ENCODE measurements around the gene TGM6.

The TGM6 gene

DNA sequence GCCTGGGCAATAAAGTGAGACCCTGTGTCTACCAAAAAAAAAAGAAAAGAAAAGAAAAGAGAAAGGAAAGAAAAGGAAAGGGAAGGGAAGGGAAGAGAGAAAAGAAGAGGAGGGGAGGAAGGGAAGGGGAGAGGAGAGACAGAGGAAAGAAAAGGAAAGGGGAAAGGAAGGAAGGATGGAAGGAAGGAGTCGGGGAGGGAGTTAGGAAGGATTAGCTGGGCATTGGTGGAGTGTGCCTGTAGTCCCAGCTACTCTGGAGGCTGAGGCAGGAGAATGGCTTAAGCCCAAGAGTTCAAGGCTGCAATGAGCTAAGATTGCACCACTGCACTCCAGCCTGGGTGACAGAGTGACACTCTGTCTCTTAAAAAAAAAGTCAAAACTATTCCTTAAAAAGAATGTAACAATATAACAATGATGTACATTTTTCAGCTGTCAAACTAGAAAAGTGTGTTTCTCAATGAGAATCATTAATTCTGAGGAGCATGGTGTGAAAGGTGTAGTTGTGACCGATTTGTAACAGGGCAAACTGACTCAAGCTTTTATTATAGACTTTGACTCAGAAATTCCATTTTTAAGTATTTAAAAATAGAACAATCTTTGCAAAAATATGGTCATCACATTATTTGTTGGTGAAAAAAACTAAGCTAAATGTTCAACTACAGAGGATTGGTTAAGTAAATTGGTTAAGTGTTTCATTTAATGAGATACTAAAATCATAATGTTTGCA is 75.2 kb downstream of the TGM6 start:
- no peak for DNase-seq (ENCODE audit: low read depth)

DNA sequence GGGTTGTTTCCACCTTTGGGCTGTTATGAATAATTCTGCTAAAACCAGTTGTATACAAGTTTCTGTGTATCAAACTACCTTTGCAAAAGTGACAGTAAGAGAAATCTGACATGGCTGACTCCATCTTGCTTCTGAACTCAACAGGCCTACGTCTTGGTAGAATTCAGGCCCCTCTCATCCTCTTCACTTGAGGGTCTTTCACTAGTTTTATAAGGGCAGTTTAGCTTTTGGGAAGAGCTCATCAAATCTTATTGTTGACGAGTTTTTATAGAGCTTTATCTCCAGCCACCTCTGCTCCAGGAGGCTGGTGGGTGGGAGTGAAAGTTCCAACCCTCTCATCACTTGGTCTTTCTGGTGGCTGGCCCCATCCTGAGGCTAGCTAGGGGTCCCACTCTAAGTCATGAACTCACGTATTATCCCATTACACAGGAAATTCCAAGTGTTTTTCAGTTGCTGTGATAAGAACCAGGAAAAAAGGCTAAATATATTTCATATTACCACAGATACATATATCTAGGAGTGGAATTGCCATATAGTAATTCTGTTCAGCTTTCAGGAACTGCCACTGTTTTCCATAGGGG is 78.3 kb downstream of the TGM6 start:
- no peak for DNase-seq (ENCODE audit: low read depth)

DNA sequence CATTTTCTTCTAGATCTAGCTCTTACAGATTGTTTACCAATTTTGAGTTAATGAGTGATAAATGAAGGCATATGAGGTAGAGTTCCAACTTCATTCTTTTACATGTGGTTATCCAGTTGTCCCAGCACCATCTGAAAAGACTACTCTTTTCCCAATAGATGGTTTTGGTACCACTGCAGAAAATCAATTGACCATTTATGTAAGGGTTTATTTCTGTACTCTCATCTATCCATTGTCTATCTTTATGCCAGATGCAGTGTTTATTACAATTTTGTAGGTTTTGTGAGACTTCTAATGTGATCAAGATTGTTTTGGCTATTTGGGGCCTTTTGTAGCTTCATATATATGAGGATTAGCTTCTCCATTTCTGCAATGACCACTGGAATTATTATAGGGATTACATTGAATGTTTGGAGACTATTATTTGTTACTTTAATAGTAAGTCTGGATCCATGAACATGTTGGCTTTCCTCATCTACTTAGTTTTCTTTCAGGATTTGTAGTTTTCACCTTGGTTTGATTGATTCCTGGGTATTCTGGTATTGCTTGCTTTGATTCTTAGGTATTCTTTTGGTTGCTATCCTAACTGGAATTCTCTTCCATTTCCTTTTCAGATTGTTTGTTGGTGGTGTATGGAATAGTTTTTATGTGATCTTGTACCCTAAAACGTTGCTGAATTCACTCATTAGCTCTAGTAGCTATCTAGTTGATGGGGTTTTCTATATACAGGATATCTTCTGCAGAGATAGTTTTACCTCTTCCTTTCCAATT is 79.5 kb downstream of the TGM6 start:
- no peak for DNase-seq (ENCODE audit: low read depth)

DNA sequence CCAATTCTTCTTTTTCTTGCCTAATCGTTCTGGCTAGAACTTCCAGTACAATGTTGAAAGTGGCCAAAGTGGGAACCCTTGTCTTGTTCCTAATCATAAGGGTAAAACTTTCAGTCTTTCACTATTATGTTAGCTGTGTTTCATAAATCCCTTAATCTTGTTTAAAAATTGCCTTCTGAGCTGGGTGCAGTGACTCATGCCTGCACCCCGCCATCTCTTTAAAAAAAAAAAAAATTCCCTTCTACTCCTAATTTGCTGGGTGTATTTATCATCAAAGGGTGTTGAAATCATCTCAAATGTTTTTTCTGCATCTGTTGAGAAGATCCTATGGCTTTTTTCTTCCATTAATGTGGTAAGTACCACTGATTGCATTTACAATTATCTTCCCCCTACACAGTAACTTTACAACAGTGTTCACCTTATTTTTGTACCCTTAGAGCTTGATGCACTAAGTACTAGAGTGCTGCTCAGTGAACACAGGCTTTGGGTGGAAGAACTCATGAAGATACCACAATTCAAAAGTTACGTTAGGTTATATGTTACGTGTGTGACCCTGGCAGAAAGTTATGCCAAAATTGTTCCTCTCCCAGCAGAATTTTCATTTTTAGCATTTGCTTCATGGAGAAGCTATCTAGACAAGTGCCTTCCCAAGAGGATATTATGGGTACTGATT is 80.2 kb downstream of the TGM6 start:
- no peak for DNase-seq (ENCODE audit: low read depth)

DNA sequence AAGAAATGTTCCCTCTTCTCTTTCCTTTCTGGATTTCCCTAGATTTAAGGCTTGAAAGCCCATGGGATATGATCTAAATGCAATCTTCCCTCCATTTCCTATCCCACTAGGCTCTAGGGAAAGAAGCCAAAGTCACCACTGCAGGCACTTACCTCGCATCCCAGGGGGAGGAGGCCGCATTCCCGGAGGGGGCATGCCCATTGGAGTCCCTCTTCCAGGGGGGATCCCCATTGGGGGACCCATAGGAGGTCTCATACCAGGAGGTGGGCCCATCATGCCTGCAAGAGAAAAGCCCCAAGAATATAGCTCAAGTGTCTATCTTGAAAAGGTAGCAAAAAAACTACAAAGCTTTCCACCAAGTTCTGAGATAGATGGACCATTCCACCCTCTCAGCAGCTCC is 81.8 kb downstream of the TGM6 start:
- no peak for DNase-seq (ENCODE audit: low read depth)

DNA sequence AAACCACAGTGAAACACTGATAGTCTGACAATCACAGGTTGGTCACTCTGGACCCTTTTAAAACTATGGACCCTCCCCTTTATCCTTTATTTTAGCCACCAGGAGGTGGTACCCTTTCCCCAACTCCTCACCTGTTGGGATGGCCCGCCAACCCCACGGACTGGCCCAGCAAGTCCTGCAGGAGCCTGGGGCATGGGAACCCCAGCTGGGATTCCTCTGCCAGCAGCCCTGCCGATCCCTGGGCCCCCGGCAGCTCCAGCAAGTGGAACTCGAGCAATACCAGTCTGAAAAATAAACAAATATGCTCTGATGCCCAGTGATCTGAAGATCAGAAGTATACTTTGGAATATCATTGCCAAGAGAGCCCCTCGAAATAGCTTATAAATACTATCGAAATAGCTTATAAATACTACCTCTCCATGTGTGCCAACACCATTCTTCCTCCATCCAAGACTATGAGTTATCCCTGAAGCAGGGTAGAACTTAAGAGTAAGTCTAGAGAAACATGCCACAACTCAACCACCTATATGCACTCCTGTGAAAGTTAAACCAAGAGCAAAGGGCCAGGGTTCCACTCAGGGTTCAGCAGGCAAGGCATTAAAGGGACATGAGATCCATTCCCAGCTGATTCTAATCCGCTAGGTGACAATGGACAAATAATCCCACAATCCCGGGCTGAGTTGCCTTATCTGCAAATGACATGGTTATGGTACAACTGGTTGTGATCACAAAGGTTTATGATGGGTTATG is 83.1 kb downstream of the TGM6 start:
- no peak for DNase-seq (ENCODE audit: low read depth)

DNA sequence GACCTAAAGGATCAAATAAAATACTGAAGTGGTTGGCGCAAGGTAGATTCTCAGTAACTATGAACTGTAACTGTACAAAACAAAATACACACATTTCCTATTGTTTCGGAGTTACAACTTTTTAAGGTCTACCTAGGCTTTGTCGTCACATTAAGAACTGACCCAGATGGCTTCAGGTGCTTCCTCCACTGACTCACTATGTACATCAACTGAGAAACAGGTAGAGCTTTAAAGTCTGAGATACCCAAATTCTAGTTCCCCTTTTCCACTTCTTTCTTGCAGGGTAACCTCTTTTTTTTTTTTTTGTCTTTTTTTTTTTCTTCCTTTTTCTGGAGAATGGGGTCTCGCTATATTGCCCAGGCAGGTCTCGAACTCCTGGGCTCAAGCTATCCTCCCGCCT is 84.4 kb downstream of the TGM6 start:
- DNase-seq (ENCODE audit: low read depth): no peak

DNA sequence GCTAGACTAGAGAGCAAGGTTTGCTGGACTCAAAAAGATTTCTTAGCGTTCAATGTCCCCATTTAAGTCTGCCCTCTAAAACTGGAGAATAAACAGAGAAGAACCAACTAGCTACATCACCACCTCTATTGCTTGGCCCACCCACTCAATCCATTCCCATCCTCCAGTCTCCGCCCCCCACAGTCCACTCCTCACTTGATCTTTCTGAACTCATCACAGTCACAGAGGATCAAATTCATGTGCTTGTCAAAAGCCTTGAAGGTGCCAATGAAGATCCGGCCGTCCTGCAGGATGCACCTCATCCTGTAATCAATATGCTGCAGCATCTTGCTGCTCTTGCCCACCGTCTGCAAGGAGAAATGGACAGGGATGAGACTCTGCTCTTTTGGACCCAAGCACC is 86.7 kb downstream of the TGM6 start:
- DNase-seq (ENCODE audit: low read depth): no peak

DNA sequence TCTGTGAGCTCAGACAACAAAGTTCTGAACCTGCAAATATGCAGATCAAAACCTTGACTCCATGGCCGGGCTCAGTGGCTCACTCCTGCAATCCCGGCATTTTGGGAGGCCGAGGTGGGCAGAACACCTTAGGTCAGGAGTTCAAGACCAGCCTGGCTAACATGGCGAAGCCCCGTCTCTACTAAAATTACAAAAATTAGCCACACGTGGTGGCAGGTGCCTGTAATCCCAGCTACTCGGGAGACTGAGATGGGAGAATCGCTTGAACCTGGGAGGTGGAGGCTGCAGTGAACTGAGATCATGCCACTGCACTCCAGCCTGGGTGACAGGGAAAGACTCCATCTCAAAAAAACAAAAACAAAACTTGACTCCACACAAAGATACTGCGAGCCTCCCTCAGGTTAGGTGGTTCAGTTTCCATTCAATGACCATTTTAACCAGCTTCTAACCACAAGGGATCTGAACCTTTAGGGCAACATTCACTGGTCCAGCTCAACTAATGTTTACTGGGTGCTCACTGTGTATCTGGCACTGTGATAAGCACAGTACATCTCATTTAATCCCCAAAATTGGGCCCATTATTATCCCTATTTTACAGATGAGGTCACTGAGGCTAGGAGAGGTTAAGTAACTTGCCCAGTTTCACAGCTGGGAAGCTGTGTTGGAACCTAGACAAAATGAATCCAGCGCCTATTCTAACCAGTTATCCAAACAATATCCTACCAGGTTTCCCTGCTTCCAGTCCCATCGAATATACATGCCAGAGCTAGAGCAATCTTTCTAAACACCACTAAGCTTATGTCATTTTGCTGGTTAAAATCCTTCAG is 88.1 kb downstream of the TGM6 start:
- no peak for DNase-seq (ENCODE audit: low read depth)

DNA sequence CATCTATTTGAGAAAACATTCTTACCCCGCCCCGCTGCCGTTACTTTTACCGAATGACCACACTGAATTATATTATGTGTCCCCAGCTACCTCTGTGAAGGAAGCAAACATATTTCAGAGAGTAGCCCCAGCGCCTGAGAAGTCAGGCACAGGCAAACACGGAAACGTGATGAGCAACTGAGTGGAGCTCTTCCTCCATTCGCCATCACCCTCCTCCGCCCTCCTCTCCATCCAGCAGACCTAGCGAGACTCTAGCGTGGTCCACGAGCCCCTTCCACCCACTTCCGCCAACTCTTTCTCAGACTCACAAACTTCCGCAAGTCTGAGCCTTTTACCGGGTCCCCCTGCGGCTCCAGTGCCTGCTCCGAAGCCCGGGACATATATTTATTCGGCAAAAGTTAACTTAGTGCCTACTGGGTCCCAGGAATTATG is 89.3 kb downstream of the TGM6 start:
- peak; percentile 46 for DNase-seq (ENCODE audit: low read depth)

DNA sequence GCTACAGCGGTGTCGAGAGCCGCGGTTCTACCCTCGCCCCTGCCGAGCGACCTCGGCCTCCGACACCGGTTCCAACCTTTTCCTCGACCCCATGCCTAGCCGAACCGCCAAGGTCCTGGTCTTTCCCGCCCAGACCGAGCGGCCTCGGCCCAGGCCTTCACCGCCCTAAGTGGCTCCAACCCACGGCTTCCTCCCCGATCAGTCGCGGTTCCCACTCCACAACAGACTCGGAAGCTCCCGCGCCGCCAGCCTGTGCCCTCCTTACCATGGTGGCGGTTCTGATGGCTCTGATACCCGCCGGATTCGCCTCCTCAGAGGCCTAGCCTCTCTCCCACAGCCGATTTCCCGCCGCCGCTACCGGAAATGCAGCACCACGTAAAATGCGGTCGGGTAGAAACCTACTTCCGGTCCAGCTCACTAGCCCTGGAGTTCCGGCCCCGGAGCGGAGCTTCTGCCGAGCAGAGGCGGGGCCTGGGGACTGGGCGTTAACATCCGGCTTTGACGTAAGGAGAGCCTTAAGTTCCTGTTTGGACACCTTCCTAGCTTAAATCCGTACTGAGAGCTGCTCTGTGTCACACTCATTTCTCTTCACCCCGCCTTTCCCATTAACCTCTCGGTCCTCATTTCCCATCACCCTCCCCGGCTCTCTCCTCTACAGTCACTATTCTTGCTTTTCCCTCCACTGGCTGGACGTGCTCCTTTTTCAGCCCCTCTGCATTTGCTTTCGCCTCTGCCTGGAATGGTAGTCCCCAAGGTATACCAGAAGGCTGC is 89.9 kb downstream of the TGM6 start, which contains the start of gene SNRPB:
Gene SNRPB (minus strand): TSS at position 367 of the 771 bp plus-strand sequence. CDS start 99 bp downstream, at position 268.
- peak; percentile 93 for DNase-seq (ENCODE audit: low read depth)

DNA sequence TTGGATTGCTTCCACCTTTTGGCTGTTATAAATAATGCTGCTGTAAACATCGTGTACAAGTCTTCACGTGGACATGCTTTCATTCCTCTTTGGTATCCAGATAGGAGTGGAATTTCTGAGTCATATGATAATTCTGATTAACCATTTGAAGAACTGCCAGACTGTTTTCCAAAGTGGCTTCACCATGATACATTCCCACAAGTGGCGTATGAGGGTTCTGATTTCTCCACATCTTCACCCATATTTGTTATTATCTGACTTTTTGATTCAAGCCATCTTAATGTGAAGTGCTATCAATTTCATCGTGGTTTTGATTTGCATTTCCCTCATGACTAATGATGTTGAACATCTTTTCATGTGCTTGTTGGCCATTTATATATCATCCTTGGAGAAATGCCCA is 92.8 kb downstream of the TGM6 start:
- DNase-seq (ENCODE audit: low read depth): no peak

DNA sequence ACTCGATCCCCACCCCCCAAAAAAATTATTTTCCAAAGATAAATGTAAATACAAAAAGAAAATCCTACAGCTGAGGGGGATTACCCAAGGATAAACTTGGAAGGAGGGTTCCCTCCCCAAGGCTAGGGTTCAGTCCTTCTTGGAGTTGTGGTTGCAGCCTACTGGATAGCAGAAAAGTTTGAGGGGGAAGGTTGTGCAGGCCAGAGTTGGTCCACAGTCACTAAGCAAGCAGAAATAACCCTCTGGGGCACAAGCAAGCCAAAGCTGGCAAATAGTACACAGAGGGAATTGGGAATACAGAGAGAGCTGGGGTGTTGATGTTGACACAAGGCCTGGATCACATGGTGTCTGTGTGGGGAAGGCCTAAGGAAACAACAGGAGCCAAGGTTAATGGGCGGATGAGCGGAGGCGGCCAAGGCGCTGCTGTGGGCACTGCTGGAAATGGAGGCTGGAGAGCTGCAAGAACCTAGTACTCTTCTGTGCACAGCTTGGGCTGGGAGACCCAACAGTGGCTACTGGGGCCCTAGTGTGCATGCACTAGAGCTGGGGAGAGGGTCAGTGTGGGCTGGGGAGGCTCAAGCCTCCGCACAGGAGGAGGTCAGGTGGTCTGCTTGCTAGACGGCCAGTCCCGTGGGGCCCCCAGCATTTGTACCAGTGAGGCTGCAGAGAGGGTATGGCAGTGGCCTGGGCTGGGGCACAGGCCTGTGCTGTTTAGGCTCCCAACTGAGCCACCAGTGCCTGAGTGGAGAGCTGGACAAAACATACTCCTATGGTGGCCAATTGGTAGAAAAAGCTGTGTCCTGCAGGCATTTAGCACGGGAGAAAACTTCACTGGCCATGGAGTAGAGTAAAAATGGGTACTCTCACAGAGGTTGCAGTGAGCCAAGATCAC is 95.4 kb downstream of the TGM6 start:
- DNase-seq (ENCODE audit: low read depth): no peak

DNA sequence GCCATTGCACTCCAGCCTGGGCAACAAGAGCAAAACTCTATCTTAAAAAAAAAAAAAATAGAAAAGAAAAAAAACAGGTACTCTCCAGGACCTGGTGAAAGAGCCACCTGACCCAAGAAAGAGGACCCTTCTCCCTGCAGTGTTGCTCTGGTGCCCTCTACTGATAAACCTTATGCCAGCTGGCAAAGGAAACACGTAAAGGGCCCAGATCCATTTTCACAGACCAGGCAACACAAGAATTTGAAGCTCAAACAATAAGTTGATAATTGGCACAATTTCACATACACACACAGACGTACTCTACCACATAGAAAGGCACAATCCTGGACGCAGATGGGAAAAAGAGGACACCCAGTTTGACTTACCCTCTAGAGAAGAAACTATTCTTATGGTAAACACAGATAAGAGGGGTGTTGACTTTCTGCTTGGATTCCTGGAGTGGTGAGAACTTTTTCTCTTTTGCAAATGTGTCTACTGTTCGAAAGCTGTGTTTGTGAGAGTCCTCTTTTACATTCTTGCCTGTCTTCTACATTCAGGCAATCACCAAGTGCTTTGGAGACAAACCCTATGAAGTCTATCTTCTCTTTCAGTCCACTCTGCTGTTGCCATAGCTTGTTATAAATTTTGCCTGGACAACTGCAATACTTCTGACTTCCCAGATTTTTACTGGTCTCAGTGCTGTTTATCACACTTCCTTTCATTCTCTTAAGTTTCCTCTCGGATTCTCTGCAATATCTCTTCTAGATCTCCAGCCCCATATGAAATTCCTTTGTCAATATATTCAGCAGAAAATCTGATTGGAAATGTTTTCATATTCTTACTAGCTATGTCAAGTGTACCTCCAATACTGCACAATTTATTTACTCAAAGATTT is 96.3 kb downstream of the TGM6 start:
- DNase-seq (ENCODE audit: low read depth): no peak

DNA sequence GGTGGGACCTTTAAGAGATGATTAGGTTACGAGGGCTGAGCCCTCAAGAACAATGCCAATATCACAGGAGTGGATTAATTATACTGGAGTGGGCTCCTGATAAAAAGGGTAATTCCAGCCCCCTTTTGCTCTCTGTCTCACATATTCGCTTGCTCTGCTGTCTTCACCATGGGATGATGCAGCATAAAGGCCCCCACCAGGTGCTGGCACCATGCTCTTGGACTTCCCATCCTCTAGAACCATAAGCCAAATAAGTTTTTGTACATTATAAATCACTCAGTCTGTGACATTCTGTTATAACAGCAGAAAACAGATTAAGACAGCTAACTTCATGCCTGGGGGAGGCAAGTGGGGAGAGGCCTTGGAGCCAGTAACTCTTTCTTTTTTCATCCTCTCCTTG is 99.7 kb downstream of the TGM6 start:
- DNase-seq (ENCODE audit: low read depth): no peak
